Endothelial cell of umbilical vein (primary cell): ENCODE results near the gene NHS.
A peak's percentile ranks its signal among the peaks of the same experiment; 100 is the strongest.

Experiments
- CTCF ChIP-seq, 2 donors: IDR thresholded peaks; 1 replicate in 1 of 2; 2 replicates in 1 of 2; pipeline ENCODE4 v1.5.1; 2011; ENCODE audit warnings: low read length in 2 of 2, mild to moderate bottlenecking in 2 of 2, moderate library complexity in 2 of 2, control low read depth in 1 of 2, inconsistent platforms in 1 of 2, low read depth in 1 of 2; ENCODE audit not compliant: insufficient read depth in 1 of 2; ENCODE audit errors: extremely low read depth in 1 of 2
- EZH2 ChIP-seq: IDR thresholded peaks from 2 replicates; pipeline ENCODE4 v1.6.1; 2012; ENCODE audit warnings: borderline replicate concordance, low read depth, mild to moderate bottlenecking, moderate library complexity, low read length, inconsistent platforms; ENCODE audit not compliant: severe bottlenecking
- POLR2A ChIP-seq: IDR thresholded peaks from 2 replicates; pipeline ENCODE4 v1.6.1; 2012; ENCODE audit warnings: low read depth, mild to moderate bottlenecking, control low read depth, low read length
- POLR2AphosphoS5 ChIP-seq: IDR thresholded peaks from 2 replicates; pipeline ENCODE4 v1.6.1; 2012; ENCODE audit warnings: low read depth, mild to moderate bottlenecking, control low read depth, low read length, moderate library complexity; ENCODE audit not compliant: insufficient read depth

DNA sequence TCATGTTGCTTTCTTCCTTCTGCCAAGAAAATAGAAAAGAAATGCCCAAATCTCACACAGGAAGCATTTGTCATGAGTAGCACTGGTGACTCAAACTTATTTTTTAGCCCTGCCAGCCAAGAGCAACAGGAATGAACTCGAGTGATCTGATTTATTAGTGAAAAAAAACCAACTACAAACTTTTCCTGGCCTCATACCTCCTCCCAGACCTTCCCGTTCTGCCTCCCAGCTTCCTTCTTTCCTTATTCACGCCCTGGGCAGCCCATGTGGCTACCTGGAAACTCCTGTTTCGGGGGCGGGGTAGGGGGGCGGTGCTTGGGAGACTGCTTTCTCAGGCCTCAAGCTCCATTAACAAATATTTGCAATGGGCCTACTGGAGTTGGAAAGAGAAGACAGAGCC lies 178.5 kb downstream of the NHS start:
- TF ChIP-seq CTCF (IDR thresholded peaks at IDR 0.05; ENCODE audit: extremely low read depth in 1 of 2, insufficient read depth in 1 of 2, low read depth in 1 of 2, low read length in 2 of 2) (no peak), POLR2AphosphoS5 (peak; percentile 45), EZH2 (no peak), POLR2A (no peak)
